Thyroid gland (tissue), 4 donors: ENCODE results near the gene MYMX. TPM values are rescaled to one million over a fixed set of nuclear protein-coding genes. Genes with fewer than 3 reads are reported as not detected.
A peak's percentile ranks its signal among the peaks of the same experiment; 100 is the strongest.

Source experiments
- DNase-seq, 2 donors: peaks; one replicate each; pipeline ENCODE4 v3.0.0-alpha.2; 2019
- H3K27ac ChIP-seq, 3 donors: fragments of 200-600 bp; sonication (generic); 1 replicate in 2 of 3; 2 replicates in 1 of 3; pipeline ENCODE4 v1.5.1; 2016 to 2019; ENCODE audit warnings: mild to moderate bottlenecking in 1 of 3, moderate library complexity in 1 of 3
- H3K27me3 ChIP-seq: fragments of 200-600 bp; sonication (generic); one replicate; pipeline ENCODE4 v1.5.1; 2019
- H3K36me3 ChIP-seq, 2 donors: fragments of 200-600 bp; sonication (generic); one replicate each; pipeline ENCODE4 v1.5.1; 2016 to 2019
- H3K4me1 ChIP-seq, 2 donors: fragments of 200-600 bp; sonication (generic); one replicate each; pipeline ENCODE4 v1.5.1; 2017 to 2019
- H3K4me3 ChIP-seq, 3 donors: fragments of 200-600 bp; sonication (generic); replicated peaks in 1 of 3; 1 replicate in 2 of 3; 2 replicates in 1 of 3; pipeline ENCODE4 v1.5.1; 2016; ENCODE audit warnings: mild to moderate bottlenecking in 1 of 3
- H3K9me3 ChIP-seq: fragments of 200-600 bp; sonication (generic); one replicate; pipeline ENCODE4 v1.5.1; 2017
- POLR2A ChIP-seq, 2 donors: fragments of 450-650 bp; IDR thresholded peaks; one replicate each; pipeline ENCODE4 v1.6.1; 2017; ENCODE audit warnings: antibody characterized with exemption in 2 of 2, mild to moderate bottlenecking in 2 of 2, moderate library complexity in 1 of 2
- WGBS, 2 donors: methylation state at CpG; one replicate each; pipeline ENCODE4 v1.1.5; 2017; 5-methylcytosine and 5-hydroxymethylcytosine counted together
- intact Hi-C: fragments of 100-400 bp; cut with DNase I; formaldehyde crosslinking; loops from one replicate; pipeline ENCODE4 v1.15.1; 2023
- total RNA-seq, 4 donors: library from RNA; depleted of rRNA; stranded (reverse); fragments of >200 nt; gene quantifications; one replicate each; pipeline ENCODE4 v1.2.3, GENCODE V29; 2016
- TF ChIP-seq, protein P1 (sequence below), 6 experiments: fragments of 200-600 bp in 3 of 6; fragments of 450-650 bp in 3 of 6; sonication (generic) in 3 of 6; IDR thresholded peaks; one replicate each; pipeline ENCODE4 v1.5.1; 2016 to 2019; ENCODE audit warnings: antibody characterized with exemption in 6 of 6, mild to moderate bottlenecking in 2 of 6, inconsistent platforms in 1 of 6, moderate library complexity in 1 of 6

The MYMX gene
- total RNA-seq, 4 donors from 2014 or later, result not detected

DNA sequence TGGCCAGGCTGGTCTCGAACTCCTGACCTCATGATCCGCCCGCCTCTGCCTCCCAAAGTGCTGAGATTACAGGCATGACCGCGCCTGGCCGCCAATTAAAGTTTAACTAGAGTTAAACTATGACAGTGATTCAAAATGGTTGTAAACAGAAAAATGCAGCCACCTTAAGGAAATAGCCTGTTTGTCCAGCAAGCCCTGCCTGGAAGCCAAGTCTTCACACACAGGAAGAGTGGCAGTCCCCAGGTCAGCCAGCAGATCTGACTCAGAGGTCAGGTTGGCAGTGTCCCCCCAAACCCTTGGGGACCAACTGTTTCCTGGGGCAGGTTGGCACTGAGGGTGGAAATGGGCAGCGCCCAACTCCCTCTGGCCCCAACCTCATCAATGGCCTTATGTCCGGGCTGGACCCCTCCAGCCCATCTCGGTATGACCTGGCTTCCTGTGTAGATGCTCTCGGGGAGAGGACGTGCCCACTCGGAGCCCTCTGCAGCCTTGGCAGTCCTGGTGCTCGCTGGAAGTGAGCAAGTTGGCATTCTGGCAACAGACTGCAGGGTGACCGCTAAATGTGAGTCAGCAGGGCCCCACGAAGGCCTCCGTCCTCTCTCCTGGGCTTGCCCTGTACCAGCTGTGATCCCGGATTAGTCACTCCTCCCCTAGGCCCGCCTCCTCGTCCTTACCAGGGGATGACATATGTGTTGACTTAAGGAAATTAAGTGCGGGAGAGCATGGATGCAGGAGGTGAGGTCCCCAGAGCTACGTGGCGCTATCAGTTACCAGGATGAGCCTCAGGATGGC lies 20.5 kb downstream of the MYMX start:
- no peaks in the 10 kb centered on the region for H3K9me3 ChIP-seq
- TF ChIP-seq, protein P1, sequence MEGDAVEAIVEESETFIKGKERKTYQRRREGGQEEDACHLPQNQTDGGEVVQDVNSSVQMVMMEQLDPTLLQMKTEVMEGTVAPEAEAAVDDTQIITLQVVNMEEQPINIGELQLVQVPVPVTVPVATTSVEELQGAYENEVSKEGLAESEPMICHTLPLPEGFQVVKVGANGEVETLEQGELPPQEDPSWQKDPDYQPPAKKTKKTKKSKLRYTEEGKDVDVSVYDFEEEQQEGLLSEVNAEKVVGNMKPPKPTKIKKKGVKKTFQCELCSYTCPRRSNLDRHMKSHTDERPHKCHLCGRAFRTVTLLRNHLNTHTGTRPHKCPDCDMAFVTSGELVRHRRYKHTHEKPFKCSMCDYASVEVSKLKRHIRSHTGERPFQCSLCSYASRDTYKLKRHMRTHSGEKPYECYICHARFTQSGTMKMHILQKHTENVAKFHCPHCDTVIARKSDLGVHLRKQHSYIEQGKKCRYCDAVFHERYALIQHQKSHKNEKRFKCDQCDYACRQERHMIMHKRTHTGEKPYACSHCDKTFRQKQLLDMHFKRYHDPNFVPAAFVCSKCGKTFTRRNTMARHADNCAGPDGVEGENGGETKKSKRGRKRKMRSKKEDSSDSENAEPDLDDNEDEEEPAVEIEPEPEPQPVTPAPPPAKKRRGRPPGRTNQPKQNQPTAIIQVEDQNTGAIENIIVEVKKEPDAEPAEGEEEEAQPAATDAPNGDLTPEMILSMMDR (IDR thresholded peaks at IDR 0.05), result no peak
- TF ChIP-seq POLR2A (IDR thresholded peaks at IDR 0.05), result peak; percentile 39 to 71
- peaks cover 31 to 40% of the 10 kb centered on the region in 2 donors for H3K4me1 ChIP-seq
- peak; percentile 94 to 96 for DNase-seq
- H3K4me3 ChIP-seq, result peak overlapping the region in 2 of 3 donors; percentile 55 to 85
- WGBS, 2 donors, result 42 to 45% methylated on average over 16 of the region's 22 CpGs
- peak overlapping the region; percentile 96 to 99 (median 97) for H3K27ac ChIP-seq
- intact Hi-C loops, result loop anchor here (5.0 to 10.0 kb wide), 2 partner anchors 65 to 142 kb away; no protein-coding TSS in a partner anchor
- no peaks in the 10 kb centered on the region for H3K27me3 ChIP-seq
- H3K36me3 ChIP-seq, result peaks cover 0 to 7% of the 10 kb centered on the region in 2 donors

DNA sequence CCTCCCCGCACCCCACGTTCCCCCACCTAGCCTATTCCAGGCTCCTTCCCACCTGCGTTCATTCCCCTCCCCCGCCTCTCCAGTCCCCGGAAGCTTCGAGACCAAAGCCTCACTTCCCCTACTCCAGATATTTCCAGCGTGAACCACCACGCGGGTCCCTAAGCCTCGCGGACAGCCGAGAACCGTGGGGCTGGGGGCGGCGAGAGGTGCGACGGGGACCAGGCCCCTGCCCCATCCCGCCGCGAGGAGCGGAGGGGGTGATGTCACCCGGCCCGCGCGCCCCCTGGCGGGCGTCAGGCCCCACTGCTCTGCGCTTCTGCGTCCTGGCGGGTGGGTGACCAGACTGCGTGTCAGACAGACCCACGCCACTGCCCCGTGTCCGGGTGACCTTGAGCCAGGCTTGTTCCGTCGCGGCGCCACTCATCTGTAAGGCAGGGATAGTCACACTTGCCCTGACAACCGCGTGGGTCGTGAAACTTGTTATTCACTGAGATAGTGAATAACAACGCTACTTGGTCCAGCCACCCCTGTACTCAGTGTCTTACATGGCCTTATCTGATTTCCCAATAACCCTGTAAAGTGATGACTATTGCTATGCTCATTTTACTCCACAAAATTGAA lies 21.2 kb downstream of the MYMX start:
- Histone ChIP-seq H3K4me3 (peak overlapping the region in 2 of 3 donors; percentile 55 to 85), H3K36me3 (peaks cover 0 to 2% of the 10 kb centered on the region in 2 donors), H3K4me1 (peaks cover 31 to 34% of the 10 kb centered on the region in 2 donors), H3K9me3 (no peaks in the 10 kb centered on the region), H3K27me3 (no peaks in the 10 kb centered on the region), H3K27ac (peak overlapping the region; percentile 96 to 99 (median 97))
- intact Hi-C loops, result loop anchor here (5.0 to 10.0 kb wide), 2 partner anchors 66 to 143 kb away; no protein-coding TSS in a partner anchor
- TF ChIP-seq, protein P1 (IDR thresholded peaks at IDR 0.05), result peak; percentile 93 to 98 (median 96)
- peak; percentile 10 to 44 for TF ChIP-seq POLR2A (IDR thresholded peaks at IDR 0.05)
- 3 to 8% methylated on average over 16 to 34 of the region's 42 CpGs for WGBS, 2 donors
- DNase-seq, result peak; percentile 80 to 84

DNA sequence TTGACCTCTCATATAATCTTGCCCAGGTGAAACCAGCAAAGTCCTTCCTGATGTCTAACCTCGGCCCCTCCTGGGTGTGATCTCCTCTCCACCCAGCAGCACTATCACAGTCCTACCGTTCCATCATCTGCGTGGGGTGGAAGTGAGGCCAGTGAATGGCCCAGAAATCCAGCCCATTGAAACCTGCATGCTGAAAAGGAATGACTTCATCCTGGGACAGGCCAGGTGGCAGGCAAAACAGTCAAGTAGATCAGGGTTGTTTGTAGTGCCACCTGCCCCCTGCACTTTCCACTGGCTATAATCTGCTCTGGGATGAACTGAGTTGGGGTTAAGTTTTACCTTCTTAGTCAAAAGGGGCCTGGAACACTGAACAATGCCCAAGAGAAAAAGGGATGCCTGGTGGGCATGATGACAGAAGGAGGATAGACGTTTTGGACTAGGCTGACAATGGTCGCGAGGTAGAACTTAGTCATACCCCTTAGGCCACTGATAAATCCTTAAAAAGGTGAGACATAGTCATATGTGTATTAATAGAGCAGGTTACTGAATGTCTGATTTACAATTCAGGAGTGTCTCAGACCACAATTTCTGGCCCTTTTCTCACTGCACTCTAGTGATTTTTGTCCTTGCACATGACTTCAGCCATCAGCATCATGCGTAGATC lies 22.1 kb downstream of the MYMX start:
- no peak for TF ChIP-seq POLR2A (IDR thresholded peaks at IDR 0.05)
- TF ChIP-seq, protein P1 (IDR thresholded peaks at IDR 0.05), result no peak
- Histone ChIP-seq H3K4me3 (no peak overlapping the region), H3K4me1 (peaks cover 23 to 25% of the 10 kb centered on the region in 2 donors), H3K36me3 (no peaks in the 10 kb centered on the region), H3K9me3 (no peaks in the 10 kb centered on the region), H3K27me3 (no peaks in the 10 kb centered on the region), H3K27ac (no peak overlapping the region)
- 88 to 89% methylated on average over 7 of the region's 7 CpGs for WGBS, 2 donors
- DNase-seq, result no peak
- intact Hi-C loops, result loop anchor here (5.0 to 10.0 kb wide), 2 partner anchors 67 to 144 kb away; no protein-coding TSS in a partner anchor

DNA sequence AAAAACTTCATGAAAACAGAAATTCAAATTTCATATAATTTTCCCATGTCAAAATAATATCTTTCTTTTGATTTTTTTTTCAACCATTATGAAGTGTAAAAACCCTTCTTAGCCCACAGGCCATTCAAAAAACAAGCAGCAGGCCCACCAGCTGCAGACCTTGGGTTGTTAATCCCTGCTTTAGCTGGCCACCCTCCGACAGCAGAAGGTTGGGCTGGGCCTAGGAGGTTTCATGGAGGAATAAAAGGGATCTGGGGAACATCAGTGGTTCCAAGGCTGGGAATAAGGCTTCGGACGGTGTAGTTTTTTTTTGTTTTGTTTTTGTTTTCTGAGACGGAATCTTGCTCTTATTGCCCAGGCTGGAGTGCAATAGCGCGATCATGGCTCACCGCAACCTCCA lies 26.6 kb downstream of the MYMX start:
- WGBS, 2 donors, result 90 to 94% methylated on average over 7 of the region's 7 CpGs
- Histone ChIP-seq H3K27me3 (no peaks in the 10 kb centered on the region), H3K4me3 (no peak overlapping the region), H3K36me3 (no peaks in the 10 kb centered on the region), H3K27ac (no peak overlapping the region), H3K4me1 (peaks cover 4 to 9% of the 10 kb centered on the region in 2 donors), H3K9me3 (no peaks in the 10 kb centered on the region)
- no peak for DNase-seq
- TF ChIP-seq POLR2A (IDR thresholded peaks at IDR 0.05), result no peak
- TF ChIP-seq, protein P1 (IDR thresholded peaks at IDR 0.05), result no peak
- intact Hi-C loops, result no loop called here
